ENCODE data around the gene PTPRM. TPM values are rescaled to one million over a fixed set of nuclear protein-coding genes. Genes with fewer than 3 reads are reported as not detected.

Gene PTPRM
- total RNA-seq, 1 donor from 2014 or later: 257 TPM

- intact Hi-C loops (cut with DNase I): no loop called here
Observed at GRCh38 chr18:7711495-7711894, 144.4 kb downstream of the PTPRM start.

GRCh38 chr18:7720395-7720794 is 153.3 kb downstream of the PTPRM start:
- intact Hi-C loops (cut with DNase I): no loop called here
- Histone ChIP-seq H3K27ac (no peak overlapping the region), H3K9me3 (peaks cover 0 to 18% of the 10 kb centered on the region in 2 donors), H3K36me3 (no peaks in the 10 kb centered on the region), H3K4me3 (no peak overlapping the region), H3K4me1 (no peaks in the 10 kb centered on the region), H3K27me3 (no peaks in the 10 kb centered on the region)
- TF ChIP-seq CTCF (IDR thresholded peaks at IDR 0.05): no peak
- no peak for DNase-seq (ENCODE audit: low spot score in 2 of 2)

More at GRCh38 chr18:7711495-7711894, 144.4 kb downstream of the PTPRM start:
- Histone ChIP-seq H3K4me1 (no peaks in the 10 kb centered on the region), H3K9me3 (peaks cover 0 to 21% of the 10 kb centered on the region in 2 donors), H3K27me3 (no peaks in the 10 kb centered on the region), H3K36me3 (no peaks in the 10 kb centered on the region), H3K4me3 (no peak overlapping the region), H3K27ac (no peak overlapping the region)
- no peak for DNase-seq (ENCODE audit: low spot score in 2 of 2)
- TF ChIP-seq CTCF (IDR thresholded peaks at IDR 0.05): no peak

GRCh38 chr18:7721532-7721931 is 154.4 kb downstream of the PTPRM start:
- no peak for DNase-seq (ENCODE audit: low spot score in 2 of 2)
- Histone ChIP-seq H3K4me1 (no peaks in the 10 kb centered on the region), H3K4me3 (no peak overlapping the region), H3K27ac (no peak overlapping the region), H3K36me3 (no peaks in the 10 kb centered on the region), H3K27me3 (no peaks in the 10 kb centered on the region), H3K9me3 (peaks cover 0 to 18% of the 10 kb centered on the region in 2 donors)
- no peak for TF ChIP-seq CTCF (IDR thresholded peaks at IDR 0.05)
- intact Hi-C loops (cut with DNase I): no loop called here

- Histone ChIP-seq H3K27ac (no peak overlapping the region), H3K9me3 (peaks cover 0 to 8% of the 10 kb centered on the region in 2 donors), H3K4me3 (no peak overlapping the region), H3K4me1 (peaks cover 0 to 9% of the 10 kb centered on the region in 2 donors), H3K36me3 (no peaks in the 10 kb centered on the region), H3K27me3 (no peaks in the 10 kb centered on the region)
- no peak for DNase-seq (ENCODE audit: low spot score in 2 of 2)
- no peak for TF ChIP-seq CTCF (IDR thresholded peaks at IDR 0.05)
- intact Hi-C loops (cut with DNase I): no loop called here
Observed at GRCh38 chr18:7722955-7723354, 155.8 kb downstream of the PTPRM start.

- intact Hi-C loops (cut with DNase I): no loop called here
- DNase-seq (ENCODE audit: low spot score in 2 of 2): no peak
- H3K4me1 ChIP-seq: peaks cover 0 to 14% of the 10 kb centered on the region in 2 donors
- H3K27me3 ChIP-seq: no peaks in the 10 kb centered on the region
- no peak overlapping the region for H3K4me3 ChIP-seq
- H3K27ac ChIP-seq: no peak overlapping the region
- peaks cover 0 to 5% of the 10 kb centered on the region in 2 donors for H3K9me3 ChIP-seq
- no peak for TF ChIP-seq CTCF (IDR thresholded peaks at IDR 0.05)
- H3K36me3 ChIP-seq: no peaks in the 10 kb centered on the region
Observed at GRCh38 chr18:7723558-7723957, 156.4 kb downstream of the PTPRM start.

- Histone ChIP-seq H3K9me3 (no peaks in the 10 kb centered on the region), H3K4me3 (no peak overlapping the region), H3K36me3 (no peaks in the 10 kb centered on the region), H3K4me1 (peaks cover 0 to 14% of the 10 kb centered on the region in 2 donors), H3K27ac (no peak overlapping the region), H3K27me3 (no peaks in the 10 kb centered on the region)
- intact Hi-C loops (cut with DNase I): no loop called here
- TF ChIP-seq CTCF (IDR thresholded peaks at IDR 0.05): no peak
- DNase-seq (ENCODE audit: low spot score in 2 of 2): no peak
Observed at GRCh38 chr18:7725473-7725872, 158.4 kb downstream of the PTPRM start.

Data from ascending aorta (tissue), 2 donors.